ENCODE results near the gene MAP2K5. TPM values are rescaled to one million over a fixed set of nuclear protein-coding genes. Genes with fewer than 3 reads are reported as not detected.
"Not testable (repeated sequence)": the region's sequence is repeated elsewhere in the genome, so short reads cannot be mapped to it uniquely, and the experiment has no call there.

Gene MAP2K5
- total RNA-seq, 1 donor from 2014 or later = 11.6 TPM

DNA sequence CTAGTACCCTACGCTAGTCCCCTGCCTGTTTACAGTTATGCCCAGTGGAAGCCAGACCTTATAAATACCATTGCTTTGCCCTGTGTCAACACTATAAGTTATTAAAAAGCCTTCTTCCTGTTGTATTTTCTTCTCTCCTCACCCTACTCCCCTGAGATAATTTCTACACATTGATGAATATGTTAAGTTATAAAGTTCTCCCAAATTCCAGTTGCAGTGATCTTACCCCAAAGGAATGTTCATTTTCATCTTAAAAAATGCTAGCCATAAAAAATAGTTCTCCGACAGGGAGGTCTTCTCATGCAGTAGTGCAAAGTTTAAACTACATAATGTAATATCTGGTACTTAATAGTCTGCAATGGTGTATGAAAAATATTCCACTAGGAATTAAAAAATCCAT, 58.6 kb downstream of the MAP2K5 start:
- DNase-seq = no peak

DNA sequence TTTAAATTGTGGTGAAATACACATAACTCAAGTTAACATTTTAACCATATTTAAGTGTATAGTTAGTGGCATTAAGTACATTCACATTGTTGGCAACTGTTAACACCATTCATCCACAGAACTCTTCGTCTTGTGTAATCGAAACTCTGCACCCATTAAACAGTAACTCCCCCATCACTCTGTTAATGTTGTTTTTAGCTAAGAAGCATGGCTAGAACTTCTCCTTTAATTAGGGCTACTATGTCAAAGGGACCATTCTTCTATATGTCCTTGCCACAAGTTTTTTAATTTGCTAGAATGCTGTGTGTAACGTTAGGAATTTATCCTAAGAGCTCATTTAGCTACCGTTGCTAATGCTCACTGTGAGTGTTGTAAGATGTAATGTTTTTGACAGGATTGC, 60.6 kb downstream of the MAP2K5 start:
- DNase-seq = no peak

DNA sequence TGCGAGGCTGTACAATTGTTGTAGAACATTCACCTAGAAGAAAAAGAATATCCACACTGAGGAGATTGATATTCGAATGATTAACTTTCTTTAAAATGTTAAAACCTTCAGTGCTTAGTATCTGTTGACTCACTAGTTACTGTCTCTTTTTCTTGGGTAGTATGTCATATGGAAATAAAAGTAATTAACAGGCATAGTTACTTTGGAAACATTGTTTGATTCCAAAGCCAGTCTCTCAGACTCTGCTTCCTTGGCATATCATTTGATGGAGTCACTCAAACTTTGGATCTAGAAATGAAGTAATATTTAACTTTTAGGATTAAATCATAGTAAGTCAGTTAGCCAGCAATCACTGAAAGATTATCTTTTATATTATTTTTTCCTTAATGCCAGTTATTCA, 63.4 kb downstream of the MAP2K5 start:
- no peak for DNase-seq

DNA sequence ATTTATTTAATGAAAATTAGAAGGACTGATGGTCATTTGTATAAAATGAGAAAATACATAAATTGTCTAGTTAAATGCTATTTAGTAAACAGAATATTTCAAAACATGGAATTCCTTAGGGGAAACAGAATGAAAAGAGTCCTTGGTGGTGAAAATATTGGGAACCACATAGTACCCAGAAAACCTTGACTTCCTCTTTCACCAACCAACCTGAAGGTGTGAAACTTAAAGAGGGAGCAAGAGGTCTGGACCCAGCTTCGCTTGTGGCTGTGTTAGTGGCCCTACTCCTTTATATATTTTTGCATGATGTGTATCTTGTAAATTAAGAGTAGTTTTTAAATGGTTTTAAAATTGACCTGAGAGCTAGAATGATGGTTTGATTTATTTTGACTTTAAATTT, 64.2 kb downstream of the MAP2K5 start:
- no peak for DNase-seq

DNA sequence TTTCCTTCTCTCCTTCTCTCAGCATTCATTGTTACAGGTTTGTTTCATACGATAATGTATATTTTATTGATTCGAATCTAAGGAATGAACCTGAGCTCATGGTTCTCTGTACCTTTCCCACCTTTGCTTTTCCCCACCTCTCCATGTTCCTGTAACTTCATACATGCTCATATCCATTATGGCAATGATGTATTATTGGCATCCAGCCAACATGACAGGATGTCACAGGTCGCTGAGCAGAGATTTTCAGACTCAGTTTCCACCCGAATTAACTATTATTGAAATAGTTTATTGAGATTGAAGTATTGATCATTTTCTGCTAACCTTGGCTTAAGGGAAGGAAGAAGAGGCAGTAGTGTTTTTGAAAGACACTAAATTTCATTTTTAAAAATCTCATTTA, 64.8 kb downstream of the MAP2K5 start:
- no peak for DNase-seq

DNA sequence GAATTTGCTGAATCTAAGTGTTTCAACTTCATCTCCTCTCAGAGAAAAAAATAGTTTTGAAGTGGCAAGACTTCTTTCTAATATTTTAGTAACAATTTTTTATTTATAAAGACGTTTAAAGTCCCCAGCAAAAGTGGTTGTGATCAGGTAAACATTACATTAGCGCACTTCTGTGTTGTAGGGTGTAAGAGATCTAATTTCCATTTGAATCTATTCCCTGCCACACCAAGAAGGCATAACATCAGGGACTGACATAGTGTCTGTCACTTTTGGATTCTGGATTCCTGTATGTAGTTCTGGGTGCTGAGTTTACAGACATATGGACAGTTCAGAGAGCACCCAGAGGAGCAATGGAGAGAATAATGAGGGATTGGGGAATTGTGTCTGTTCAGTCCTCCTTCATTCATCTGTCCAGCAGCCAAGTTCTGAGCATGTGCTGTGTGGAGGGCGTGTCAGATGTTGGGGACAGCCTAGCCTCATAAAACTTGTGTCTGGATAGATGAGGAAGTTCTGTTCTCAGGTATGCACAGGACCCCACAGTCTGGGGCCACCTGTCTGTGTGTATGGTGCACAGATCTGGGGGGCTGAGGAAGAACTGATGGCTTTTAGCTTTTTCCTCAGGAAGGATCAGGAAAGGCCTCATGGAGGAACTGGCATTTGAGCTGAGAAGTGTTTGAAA, 65.6 kb downstream of the MAP2K5 start:
- DNase-seq = no peak

DNA sequence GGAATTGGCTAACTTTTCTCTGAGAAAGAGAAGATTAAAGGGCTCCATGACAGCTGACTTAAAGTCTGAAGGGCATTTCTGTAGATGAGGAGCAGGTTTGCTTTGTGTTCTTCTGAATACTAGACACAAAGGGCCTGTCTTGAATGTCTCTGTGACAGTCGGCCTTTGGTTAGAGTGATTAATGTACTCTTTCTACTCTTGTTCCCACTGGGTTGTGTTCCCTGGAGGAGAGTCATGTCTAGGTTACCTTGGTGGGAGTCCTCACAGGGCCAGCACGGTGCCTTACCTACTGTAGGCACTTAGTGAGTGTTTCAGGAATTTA, 66.1 kb downstream of the MAP2K5 start:
- DNase-seq = no peak

DNA sequence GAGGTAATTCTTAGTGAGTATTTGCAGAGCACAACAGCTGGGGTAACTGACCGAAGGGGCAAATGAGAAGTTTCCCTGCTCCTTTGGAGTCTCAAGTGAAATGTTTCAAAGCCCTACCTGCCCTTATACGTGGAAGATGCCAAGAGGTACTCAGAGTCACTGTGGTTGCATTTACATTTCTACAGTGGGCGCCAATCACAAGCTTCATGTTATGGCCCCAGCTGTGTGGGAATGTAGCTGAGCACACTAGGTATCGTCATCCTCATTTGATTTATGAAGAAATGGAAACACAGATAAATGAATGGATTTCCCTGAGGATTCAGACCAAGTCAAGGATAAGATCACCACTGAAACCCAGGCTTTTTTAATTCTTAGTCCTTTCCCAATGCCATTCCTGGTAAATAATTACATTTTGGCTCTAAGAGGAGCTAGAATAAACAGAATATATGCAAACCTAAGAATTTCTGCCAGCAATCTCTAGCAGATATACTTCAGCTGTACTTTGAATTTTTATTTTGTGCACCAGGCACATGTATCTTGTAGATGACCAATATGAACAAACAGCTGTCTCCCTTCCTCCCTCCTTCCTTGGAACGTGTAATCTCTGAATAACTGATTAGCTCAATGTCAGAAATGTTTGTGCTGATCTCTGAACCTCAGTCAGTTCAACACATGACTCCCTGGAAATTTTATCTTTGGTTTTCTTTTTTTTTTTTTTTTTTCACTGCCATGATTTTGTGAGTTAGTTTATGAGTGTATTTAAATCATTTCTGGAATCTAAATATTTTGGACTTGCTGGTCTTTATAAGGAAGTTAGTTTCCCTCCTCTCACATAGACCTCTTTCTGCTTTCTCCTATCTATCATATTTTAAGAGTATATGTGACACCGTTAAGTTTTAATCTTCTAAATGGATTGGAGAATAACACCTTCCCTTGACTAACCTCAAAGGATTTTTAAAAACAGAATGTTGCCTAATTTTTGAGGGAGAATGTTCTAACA, 69.2 kb downstream of the MAP2K5 start:
- peak; percentile 19 for DNase-seq

DNA sequence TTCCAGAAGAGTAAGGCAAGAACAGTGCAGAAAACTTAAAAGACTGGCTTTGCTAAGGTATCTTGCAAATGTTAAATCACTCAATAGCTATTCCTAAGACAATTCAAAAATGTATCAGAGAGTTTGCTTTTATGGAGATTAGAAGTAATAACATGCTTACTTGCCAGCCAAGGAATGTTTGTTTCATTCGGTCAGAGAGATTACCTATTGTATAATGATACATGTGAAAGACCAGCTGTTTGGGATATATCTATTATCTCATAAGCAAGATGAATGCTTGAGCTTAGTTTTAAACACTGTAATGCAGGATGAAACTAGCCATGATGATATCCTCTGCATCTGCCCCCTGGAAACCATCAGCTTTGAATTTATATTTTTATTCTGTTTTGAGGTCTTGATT, 70.7 kb downstream of the MAP2K5 start:
- peak; percentile 19 for DNase-seq

DNA sequence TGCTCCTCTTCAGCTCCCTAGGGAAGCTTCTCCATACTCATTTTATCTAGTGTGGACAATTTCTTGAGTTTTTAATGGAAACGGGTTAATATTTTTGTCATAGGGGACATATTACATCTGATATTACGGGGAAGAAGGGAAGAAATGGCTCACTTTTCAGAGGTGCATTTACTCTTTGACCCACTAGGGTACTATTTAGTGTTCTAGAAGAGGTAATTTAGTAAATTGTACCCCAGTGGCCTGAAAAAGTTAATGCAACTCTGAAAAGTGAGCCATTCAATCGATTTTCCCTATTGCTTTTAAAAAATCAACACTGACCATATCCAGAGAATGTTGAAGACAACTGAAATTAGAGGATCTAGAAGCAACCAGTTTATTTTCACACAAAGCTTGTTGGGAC, 71.2 kb downstream of the MAP2K5 start:
- DNase-seq = no peak

DNA sequence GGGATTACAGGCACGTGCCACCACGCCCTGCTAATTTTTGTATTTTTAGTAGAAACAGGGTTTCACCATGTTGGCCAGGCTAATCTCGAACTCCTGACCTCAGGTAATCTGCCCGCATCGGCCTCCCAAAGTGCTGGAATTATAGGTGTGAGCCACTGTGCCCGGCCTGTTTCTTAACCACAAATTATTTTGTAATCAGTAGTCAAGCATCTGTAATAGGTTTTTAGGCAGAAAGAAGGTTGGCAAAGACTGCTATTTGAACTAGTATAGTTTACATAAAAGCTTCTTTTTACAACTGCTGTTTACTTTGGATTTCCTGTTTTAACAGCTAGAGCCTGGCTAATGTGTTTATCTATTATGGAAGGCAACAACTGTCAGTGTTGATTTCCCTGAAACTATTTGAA, 72.6 kb downstream of the MAP2K5 start:
- DNase-seq = not testable (repeated sequence)

DNA sequence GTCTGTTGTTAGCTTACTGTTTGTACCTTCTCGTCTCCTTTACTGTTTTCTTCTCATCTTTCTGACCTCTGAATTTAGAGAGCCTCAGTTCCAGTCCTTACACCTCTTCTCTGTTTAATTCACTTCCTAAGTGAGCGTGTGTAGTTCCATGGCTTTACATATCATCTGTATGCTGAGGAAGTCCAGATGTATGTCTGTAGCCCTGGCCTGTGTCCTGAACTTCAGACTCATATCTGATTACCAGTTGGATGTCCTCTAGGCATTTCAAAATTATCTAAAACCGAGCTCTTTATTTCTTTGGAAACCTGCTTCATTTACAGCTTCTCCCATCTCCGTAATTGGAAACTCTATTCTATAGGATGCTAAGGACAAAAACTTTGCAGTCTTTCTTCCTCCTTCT, 75.8 kb downstream of the MAP2K5 start:
- DNase-seq = no peak

DNA sequence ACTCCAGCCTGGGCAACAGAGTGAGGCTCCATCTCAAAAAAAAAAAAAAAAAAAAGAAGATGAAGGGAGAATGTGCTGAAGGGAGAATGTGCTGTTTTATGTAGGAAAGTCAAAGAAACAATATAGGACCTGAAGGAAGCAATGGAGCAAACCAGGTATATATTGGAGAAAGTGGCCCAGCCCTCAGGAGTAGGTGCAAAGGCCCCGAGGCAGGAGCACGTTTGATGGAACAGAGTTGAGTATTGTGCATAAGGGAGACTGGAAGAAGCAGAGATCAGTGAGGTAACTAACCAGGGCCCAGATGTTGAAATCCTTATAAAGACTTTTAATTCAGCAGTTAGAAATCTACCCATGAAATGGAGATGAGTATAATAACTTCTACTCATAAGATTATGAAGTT, 79.6 kb downstream of the MAP2K5 start:
- DNase-seq = no peak

DNA sequence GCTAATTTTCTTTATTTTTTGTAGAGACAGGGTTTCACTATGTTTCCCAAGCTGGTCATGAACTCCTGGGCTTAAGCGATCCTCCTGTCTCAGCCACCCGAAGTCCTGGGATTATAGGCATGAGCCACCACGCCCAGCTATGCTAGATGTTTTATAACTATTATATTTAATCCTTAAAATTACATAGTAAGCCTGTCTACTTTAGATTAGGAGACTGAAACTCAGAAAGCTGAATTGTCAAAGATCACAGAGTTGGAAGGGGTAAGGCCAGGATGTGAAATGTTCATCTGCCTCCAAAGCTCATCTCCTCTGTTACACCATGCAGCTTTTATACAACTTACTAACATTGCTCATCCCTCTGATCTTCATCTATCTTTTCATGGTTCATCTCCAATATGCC, 89.8 kb downstream of the MAP2K5 start:
- no peak for DNase-seq

DNA sequence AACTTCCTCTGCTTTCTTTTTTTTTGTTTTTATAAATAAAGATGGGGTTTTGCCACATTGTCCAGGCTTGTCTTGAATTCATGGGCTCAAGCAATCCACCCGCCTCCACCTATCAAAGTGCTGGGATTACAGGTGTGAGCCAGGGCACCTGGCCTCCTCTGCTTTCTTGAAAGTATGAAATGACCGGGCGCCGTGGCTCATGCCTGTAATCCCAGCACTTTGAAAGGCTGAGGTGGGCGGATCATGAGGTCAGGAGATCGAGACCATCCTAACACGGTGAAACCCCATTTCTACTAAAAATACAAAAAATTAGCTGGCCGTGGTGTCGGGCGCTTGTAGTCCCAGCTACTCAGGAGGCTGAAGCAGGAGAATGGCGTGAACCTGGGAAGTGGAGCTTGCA, 93.4 kb downstream of the MAP2K5 start:
- DNase-seq = not testable (repeated sequence)

DNA sequence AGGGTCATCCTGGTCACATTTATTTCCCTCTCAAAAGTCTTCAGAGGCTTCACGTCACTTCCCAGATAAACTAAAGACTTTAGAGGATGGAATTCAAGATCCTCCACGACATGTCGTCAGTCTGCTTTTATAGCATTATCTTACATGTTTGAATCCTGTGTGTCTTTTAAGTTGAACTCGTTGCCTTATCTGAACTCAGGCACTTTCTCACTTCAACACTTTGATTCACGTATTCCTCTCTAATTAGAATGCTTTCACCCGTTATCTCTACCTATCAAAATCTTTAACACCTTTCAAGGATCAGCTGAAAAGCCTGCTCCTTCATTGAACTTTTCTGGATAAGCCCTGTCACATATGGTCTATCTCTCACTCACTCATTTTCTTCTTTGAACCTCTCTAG, 97.1 kb downstream of the MAP2K5 start:
- DNase-seq = no peak

DNA sequence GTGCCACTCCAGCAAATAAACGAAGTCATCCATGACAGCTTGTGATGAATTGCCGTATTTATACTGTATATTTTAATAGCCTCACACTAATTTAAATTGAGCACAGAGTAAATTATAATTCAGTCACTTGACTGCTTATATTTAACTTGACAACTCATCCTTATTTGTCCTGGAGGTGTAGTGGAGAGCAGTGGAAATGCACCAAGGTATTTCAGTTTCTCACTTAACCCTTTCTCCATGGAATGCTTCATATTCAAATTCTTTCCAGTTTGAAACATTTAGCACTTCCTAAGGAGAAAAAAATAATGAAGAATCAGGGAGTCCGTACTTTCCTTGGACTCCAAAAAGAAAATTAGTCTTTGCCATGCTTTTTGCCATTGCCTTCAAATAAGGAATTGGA, 99.0 kb downstream of the MAP2K5 start:
- DNase-seq = no peak

DNA sequence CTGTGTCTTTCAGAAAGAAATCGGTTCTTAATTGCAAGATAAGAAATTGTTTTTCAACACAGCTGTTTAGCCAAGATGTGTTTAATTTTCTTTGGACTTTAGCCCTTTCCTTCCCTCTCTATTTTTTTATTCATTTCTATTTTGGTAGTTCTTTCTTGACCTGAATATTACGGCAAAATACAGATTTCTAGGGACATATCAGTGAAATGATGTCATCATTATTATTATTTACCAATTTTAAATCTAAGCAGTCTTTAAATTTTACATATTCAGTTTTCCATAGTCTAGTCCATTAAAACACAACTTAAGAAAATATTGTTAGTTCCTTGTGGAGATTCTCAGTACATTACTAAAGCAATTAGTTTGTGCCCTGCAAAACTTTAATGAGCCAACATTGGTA, 104.3 kb downstream of the MAP2K5 start:
- DNase-seq = no peak

DNA sequence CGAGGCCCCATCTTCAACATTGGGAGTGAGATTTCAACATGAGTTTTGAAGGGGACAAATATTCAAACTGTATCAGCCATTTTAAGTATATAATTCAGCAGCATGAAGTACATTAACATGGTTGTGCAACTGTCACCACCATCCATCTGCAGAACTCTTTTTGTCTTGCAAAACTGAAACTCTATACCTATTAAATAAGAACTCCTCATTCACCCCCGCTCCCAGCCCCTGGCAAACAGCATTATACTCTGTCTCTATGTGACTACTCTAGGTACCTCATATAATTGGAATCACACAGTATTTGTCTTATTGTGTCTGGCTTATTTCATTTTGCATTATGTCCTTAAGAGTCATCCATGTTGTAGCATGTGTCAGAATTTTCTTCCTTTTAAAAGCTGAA, 110.1 kb downstream of the MAP2K5 start:
- DNase-seq = no peak

DNA sequence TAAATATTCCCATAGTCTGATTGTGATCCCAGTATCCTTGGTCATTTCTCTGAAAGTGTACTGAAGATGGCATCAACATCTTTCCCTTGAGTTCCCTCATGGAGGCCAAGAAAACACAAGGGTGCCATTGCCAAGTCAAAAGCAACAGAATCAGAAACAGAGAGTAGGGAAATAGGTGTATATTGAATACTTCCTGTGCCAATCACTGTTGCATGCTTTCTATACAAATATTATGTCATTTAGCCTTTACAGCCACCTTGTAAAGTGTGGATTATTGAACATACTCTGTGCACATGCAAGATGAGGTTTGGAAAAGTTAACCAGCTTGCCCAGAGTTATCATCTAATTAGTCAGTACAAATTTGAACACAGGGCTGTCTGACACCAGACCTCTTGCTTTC, 117.9 kb downstream of the MAP2K5 start:
- no peak for DNase-seq

DNA sequence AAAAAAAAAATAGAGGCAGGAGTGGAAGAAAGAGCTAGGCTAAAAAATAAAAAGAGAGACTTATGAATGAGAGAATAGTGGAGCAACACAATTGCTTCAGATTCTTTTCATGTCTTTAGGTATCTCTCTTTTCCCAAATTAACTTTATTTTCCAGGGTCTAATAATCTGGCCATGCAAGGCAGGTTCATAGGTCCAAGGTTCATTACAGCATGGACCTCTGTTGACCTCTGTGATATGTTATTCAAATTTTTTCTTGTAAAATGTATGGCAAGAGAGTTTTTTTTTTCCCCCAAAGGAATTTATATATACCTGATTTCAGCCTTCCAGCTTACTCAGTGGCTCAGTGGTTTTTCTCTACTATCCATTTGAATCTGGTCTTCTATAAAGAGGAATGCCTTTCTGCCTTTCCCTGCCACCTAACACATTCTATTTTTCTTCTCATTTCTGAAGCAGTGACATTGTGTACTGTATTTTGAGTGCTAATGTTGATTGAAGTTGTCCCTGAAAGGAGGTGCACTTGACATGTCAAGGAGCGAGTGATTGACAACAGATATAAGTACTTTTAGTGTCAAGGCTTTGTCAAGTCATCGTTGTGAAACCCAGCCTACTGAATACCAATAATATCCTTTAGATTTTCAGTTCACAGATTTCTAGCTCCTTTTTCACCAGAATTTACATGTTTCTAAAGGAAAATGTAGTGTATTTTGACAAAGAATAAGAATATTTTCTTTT, 118.5 kb downstream of the MAP2K5 start:
- DNase-seq = no peak

DNA sequence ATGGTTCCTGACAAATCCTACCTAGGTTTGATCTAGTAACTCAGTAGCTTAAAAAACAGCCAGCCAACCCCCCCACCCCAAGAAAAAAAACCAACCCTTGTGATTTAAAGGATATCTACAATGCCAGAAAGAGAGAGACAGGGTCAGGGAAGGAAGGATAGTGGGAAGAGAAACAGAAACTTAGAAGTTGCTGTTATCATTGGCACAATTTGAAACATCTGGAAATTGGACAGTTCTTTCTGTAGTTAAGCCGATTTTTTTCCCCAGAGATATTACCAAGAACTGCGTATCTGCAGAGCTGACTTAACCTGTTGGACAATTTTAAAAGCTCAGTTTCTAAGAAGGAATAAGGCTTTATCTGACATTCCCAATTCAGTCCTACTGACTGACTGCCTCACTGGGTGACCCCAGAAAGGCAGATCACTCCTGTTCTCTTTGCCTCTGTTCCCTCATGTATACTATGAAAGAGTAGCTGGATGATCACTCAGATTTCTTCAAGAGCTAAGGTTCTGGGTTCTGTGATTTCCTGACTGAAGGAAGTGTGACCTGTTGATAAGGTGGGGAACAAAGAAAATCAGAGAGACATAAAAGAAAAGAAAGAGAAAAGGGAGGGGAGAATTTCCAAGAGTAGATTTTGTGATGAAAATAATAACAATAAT, 128.3 kb downstream of the MAP2K5 start:
- no peak for DNase-seq

DNA sequence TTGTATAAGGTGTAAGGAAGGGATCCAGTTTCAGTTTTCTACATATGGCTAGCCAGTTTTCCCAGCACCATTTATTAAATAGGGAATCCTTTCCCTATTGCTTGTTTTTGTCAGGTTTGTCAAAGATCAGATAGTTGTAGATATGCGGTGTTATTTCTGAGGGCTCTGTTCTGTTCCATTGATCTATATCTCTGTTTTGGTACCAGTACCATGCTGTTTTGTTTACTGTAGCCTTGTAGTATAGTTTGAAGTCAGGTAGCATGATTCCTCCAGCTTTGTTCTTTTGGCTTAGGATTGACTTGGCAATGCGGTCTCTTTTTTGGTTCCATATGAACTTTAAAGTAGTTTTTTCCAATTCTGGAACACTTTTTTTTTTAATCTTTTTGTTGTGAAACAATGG, 130.3 kb downstream of the MAP2K5 start:
- DNase-seq = not testable (repeated sequence)
